ENCODE data around the gene MANEAL. TPM values are rescaled to one million over a fixed set of nuclear protein-coding genes. Genes with fewer than 3 reads are reported as not detected.

The MANEAL gene
- total and polyA plus RNA-seq, 8 donors: 4.3 to 11.2 (median 5.4) TPM

Other genes with a start within 250 kb of the MANEAL start
- gene SNIP1, start 239.6 kb upstream of the MANEAL start, total RNA-seq: 10 to 100 TPM; 12.3 to 12.6 TPM
- 10 to 100 TPM; 12.3 to 17.3 (median 14.3) TPM for gene SNIP1, start 239.6 kb upstream of the MANEAL start, polyA plus RNA-seq (ENCODE audit: insufficient read length in 6 of 6)
- gene DNALI1, start 236.9 kb upstream of the MANEAL start, total RNA-seq: 10 to 100 TPM; 17.9 to 24.1 TPM
- 10 to 100 TPM; 44.3 to 60.5 (median 51.6) TPM for gene DNALI1, start 236.9 kb upstream of the MANEAL start, polyA plus RNA-seq (ENCODE audit: insufficient read length in 6 of 6)
- gene GNL2, start 197.9 kb upstream of the MANEAL start, total RNA-seq: 10 to 100 TPM; 32.2 to 41.8 TPM
- gene GNL2, start 197.9 kb upstream of the MANEAL start, polyA plus RNA-seq (ENCODE audit: insufficient read length in 6 of 6): 10 to 100 TPM; 56.6 to 70.8 (median 65.3) TPM
- gene RSPO1, start 159.0 kb upstream of the MANEAL start, total RNA-seq: 1 to 10 TPM in 1 of 2 donors, under 1 TPM in 1; 0.52 to 1.2 TPM
- gene RSPO1, start 159.0 kb upstream of the MANEAL start, polyA plus RNA-seq (ENCODE audit: insufficient read length in 6 of 6): 1 to 10 TPM in 5 of 6 donors, under 1 TPM in 1; 0.93 to 2.2 (median 1.6) TPM
- 1 to 10 TPM; 3.4 to 5.8 TPM for gene CDCA8, start 101.3 kb upstream of the MANEAL start, total RNA-seq
- gene CDCA8, start 101.3 kb upstream of the MANEAL start, polyA plus RNA-seq (ENCODE audit: insufficient read length in 6 of 6): 10 to 100 TPM; 12.9 to 32.6 (median 16.4) TPM
- gene EPHA10, start 28.7 kb upstream of the MANEAL start, total RNA-seq: 1 to 10 TPM; 2.3 to 3.2 TPM
- gene EPHA10, start 28.7 kb upstream of the MANEAL start, polyA plus RNA-seq (ENCODE audit: insufficient read length in 6 of 6): under 1 TPM; 0.13 to 0.25 (median 0.18) TPM
- 10 to 100 TPM; 43.0 to 54.3 TPM for gene C1orf122, start 13.9 kb downstream of the MANEAL start, total RNA-seq
- 10 to 100 TPM; 18.6 to 38.1 (median 26.0) TPM for gene C1orf122, start 13.9 kb downstream of the MANEAL start, polyA plus RNA-seq (ENCODE audit: insufficient read length in 6 of 6)
- 10 to 100 TPM; 13.1 to 16.9 TPM for gene YRDC, start 14.4 kb downstream of the MANEAL start, total RNA-seq
- 10 to 100 TPM in 5 of 6 donors, 1 to 10 TPM in 1; 9.8 to 14.7 (median 11.9) TPM for gene YRDC, start 14.4 kb downstream of the MANEAL start, polyA plus RNA-seq (ENCODE audit: insufficient read length in 6 of 6)
- 10 to 100 TPM; 16.8 to 37.4 TPM for gene MTF1, start 65.7 kb downstream of the MANEAL start, total RNA-seq
- gene MTF1, start 65.7 kb downstream of the MANEAL start, polyA plus RNA-seq (ENCODE audit: insufficient read length in 6 of 6): 1 to 10 TPM; 7.5 to 9.6 (median 8.9) TPM
- gene INPP5B, start 153.2 kb downstream of the MANEAL start, total RNA-seq: 10 to 100 TPM; 27.4 to 33.1 TPM
- gene INPP5B, start 153.2 kb downstream of the MANEAL start, polyA plus RNA-seq (ENCODE audit: insufficient read length in 6 of 6): 10 to 100 TPM; 22.5 to 39.9 (median 31.3) TPM
- 10 to 100 TPM; 37.1 to 47.1 TPM for gene SF3A3, start 196.2 kb downstream of the MANEAL start, total RNA-seq
- 100 to 1,000 TPM in 2 of 6 donors, 10 to 100 TPM in 4; 89.1 to 107 (median 99.3) TPM for gene SF3A3, start 196.2 kb downstream of the MANEAL start, polyA plus RNA-seq (ENCODE audit: insufficient read length in 6 of 6)
- 10 to 100 TPM; 17.2 to 34.4 TPM for gene FHL3, start 211.7 kb downstream of the MANEAL start, total RNA-seq
- gene FHL3, start 211.7 kb downstream of the MANEAL start, polyA plus RNA-seq (ENCODE audit: insufficient read length in 6 of 6): 10 to 100 TPM; 14.8 to 18.5 (median 17.8) TPM
- 10 to 100 TPM; 24.5 to 33.3 TPM for gene UTP11, start 218.9 kb downstream of the MANEAL start, total RNA-seq
- gene UTP11, start 218.9 kb downstream of the MANEAL start, polyA plus RNA-seq (ENCODE audit: insufficient read length in 6 of 6): 10 to 100 TPM; 37.0 to 50.2 (median 43.6) TPM